ENCODE data around the gene LPP. TPM values are rescaled to one million over a fixed set of nuclear protein-coding genes. Genes with fewer than 3 reads are reported as not detected.

The LPP gene
- total RNA-seq, 6 experiments from 2014 or later, result 84.1 to 121 (median 102) TPM

DNA sequence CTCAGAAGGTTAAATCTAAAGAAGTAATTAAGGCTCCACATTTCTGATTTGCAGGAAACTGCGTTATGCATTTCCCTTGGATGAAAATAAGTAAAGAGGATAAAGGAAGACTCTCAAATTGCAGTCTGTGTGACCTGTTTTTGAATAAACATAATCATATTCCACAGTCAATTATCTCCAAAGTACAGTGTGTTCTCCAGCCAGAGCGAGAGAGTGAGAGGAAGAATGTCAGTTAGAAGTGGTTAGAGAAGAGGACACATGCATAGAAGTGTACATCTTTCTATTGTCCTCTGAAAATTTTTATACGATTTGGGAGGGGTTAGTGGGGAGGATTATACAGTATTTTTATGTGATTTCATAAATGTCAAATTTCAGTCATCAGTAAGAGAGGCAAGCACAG, 487.1 kb downstream of the LPP start:
- no peak for DNase-seq
- Mint-ChIP-seq H3K27me3 (ENCODE audit: insufficient read depth) (no peaks in the 10 kb centered on the region), H3K27ac (no peak overlapping the region; the same call in 1 of the 2 replicates), H3K9me3 (no peaks in the 10 kb centered on the region), H3K36me3 (ENCODE audit: low read depth) (no peaks in the 10 kb centered on the region), H3K4me1 (ENCODE audit: low read depth) (peaks cover under 1% of the 10 kb centered on the region; the same call in 1 of the 2 replicates), H3K4me3 (no peak overlapping the region)
- TF ChIP-seq, protein P1, sequence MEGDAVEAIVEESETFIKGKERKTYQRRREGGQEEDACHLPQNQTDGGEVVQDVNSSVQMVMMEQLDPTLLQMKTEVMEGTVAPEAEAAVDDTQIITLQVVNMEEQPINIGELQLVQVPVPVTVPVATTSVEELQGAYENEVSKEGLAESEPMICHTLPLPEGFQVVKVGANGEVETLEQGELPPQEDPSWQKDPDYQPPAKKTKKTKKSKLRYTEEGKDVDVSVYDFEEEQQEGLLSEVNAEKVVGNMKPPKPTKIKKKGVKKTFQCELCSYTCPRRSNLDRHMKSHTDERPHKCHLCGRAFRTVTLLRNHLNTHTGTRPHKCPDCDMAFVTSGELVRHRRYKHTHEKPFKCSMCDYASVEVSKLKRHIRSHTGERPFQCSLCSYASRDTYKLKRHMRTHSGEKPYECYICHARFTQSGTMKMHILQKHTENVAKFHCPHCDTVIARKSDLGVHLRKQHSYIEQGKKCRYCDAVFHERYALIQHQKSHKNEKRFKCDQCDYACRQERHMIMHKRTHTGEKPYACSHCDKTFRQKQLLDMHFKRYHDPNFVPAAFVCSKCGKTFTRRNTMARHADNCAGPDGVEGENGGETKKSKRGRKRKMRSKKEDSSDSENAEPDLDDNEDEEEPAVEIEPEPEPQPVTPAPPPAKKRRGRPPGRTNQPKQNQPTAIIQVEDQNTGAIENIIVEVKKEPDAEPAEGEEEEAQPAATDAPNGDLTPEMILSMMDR (IDR thresholded peaks at IDR 0.05), result no peak

DNA sequence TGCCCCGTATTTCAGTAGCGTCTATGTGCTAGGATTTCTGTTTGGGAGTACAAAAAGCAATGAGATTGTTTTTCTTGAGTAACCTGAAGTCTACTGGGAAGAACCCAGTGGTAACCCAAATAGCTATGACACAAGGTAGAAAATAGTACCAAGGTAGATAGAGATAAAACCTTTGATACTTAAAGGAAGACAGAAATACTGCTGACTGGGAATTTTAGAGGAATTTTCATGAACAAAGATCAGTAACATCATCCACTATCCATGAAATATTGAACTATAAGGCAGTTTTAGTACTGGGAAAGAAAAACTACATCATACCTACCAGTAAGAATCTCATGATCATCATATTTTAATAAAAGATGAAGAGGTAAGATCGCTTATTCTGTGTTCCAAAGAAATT, 489.8 kb downstream of the LPP start:
- no peak for DNase-seq
- Mint-ChIP-seq H3K9me3 (no peaks in the 10 kb centered on the region), H3K4me1 (ENCODE audit: low read depth) (peaks cover 2% of the 10 kb centered on the region; the same call in 1 of the 2 replicates), H3K27ac (no peak overlapping the region), H3K27me3 (ENCODE audit: insufficient read depth) (no peaks in the 10 kb centered on the region), H3K36me3 (ENCODE audit: low read depth) (no peaks in the 10 kb centered on the region), H3K4me3 (no peak overlapping the region)
- TF ChIP-seq, protein P1 (IDR thresholded peaks at IDR 0.05), result no peak

DNA sequence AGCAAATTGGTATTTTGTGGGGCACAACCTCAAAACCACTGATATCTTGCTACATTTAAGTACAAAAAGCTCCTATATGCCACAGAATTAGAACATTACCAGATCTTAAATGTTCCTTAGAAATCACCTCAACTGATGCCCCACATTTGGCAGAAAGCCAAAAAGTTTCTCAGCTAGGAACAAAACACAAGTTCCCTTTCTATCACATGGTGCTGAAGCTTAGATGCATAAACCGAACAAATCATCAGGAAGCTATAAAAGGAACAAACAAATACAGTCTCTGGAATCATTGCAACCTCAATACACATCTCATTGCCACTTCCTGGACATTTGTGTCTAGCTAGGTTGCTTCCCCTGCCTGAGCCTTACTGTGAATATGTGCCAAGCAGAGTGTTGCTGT, 492.6 kb downstream of the LPP start:
- peaks cover 18% of the 10 kb centered on the region for H3K4me1 Mint-ChIP-seq (ENCODE audit: low read depth)
- no peaks in the 10 kb centered on the region for H3K27me3 Mint-ChIP-seq (ENCODE audit: insufficient read depth)
- H3K4me3 Mint-ChIP-seq, result no peak overlapping the region
- DNase-seq, result no peak
- H3K9me3 Mint-ChIP-seq, result no peaks in the 10 kb centered on the region
- TF ChIP-seq, protein P1 (IDR thresholded peaks at IDR 0.05), result no peak
- H3K36me3 Mint-ChIP-seq (ENCODE audit: low read depth), result 0 out of 2 replicates have a peak, but pooled peaks cover 6% of the 10 kb centered on the region
- no peak overlapping the region for H3K27ac Mint-ChIP-seq

DNA sequence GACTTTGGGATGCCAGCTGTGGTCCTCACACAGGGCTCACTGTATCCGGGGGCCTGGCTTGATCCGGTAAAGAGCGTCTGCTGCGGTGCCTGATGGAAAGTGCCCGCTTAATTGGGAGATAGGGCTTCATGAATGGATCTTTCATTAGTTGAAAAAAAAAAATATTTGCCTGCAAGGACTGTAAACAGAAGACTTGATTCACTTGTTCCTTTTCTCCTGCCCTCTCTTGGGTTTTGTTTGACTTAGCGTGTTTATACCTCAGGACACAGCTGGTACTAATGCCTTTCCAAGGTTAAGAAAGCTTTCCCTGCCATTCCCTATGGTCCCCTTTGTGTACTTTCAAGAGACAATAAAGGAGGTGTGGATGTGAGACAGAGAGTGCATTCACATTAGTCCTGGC, 493.3 kb downstream of the LPP start:
- Mint-ChIP-seq H3K27me3 (ENCODE audit: insufficient read depth) (no peaks in the 10 kb centered on the region), H3K4me1 (ENCODE audit: low read depth) (peaks cover 18% of the 10 kb centered on the region), H3K36me3 (ENCODE audit: low read depth) (0 out of 2 replicates have a peak, but pooled peaks cover 6% of the 10 kb centered on the region), H3K9me3 (no peaks in the 10 kb centered on the region), H3K27ac (no peak overlapping the region), H3K4me3 (no peak overlapping the region)
- TF ChIP-seq, protein P1 (IDR thresholded peaks at IDR 0.05), result no peak
- no peak for DNase-seq

DNA sequence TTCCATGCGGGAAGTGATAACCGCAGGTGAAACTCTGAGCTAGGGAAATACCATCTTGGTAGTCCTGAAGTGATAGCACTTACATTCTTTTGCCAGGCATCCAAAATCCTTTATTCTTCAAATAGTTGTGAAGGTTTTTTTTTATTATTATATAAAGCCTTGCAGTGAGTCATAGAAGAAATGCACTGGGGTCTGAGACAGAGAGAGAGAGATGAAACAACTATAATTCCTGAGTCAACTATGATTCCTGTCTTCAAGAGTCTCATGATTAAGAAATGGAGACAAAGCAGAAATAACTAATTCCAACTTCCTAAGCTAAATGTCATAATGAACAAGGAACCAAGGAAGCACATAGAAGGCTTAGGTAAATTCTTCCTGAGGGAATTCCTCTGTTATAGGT, 495.6 kb downstream of the LPP start:
- no peak overlapping the region for H3K4me3 Mint-ChIP-seq
- no peak overlapping the region; the same call in 1 of the 2 replicates for H3K27ac Mint-ChIP-seq
- H3K27me3 Mint-ChIP-seq (ENCODE audit: insufficient read depth), result no peaks in the 10 kb centered on the region
- H3K4me1 Mint-ChIP-seq (ENCODE audit: low read depth), result peaks cover 25% of the 10 kb centered on the region
- peak; percentile 45 for DNase-seq
- H3K36me3 Mint-ChIP-seq (ENCODE audit: low read depth), result 0 out of 2 replicates have a peak, but pooled peaks cover 6% of the 10 kb centered on the region
- TF ChIP-seq, protein P1 (IDR thresholded peaks at IDR 0.05), result no peak
- H3K9me3 Mint-ChIP-seq, result no peaks in the 10 kb centered on the region

Measured in HFFc6 (cell line).